ENCODE data around the gene GSTM5.
"Not testable (repeated sequence)": the region's sequence is repeated elsewhere in the genome, so short reads cannot be mapped to it uniquely, and the experiment has no call there.

- not testable (repeated sequence) for TF ChIP-seq POLR2A, TAF1, POLR2AphosphoS5, POU2F2, SPI1 (IDR thresholded peaks at IDR 0.05; ENCODE audit: low read depth, low read length)
Measured at GRCh38 chr1:109708949-109709348, 3.1 kb upstream of the GSTM5 start.

All from GM12891 (cell line).